H9 (cell line): ENCODE results near the gene SNX30. TPM values are rescaled to one million over a fixed set of nuclear protein-coding genes. Genes with fewer than 3 reads are reported as not detected.

Experiments used
- DNase-seq: peaks from one replicate; pipeline ENCODE4 v3.0.0-alpha.2; 2017
- H2AFZ ChIP-seq: one replicate; pipeline ENCODE4 v1.6.1; 2013; ENCODE audit warnings: mild to moderate bottlenecking, low read length, control low read depth, moderate library complexity
- H2AK5ac ChIP-seq: 2 replicates; pipeline ENCODE4 v1.6.1; 2013; ENCODE audit warnings: low read length, control low read depth, mixed read lengths; ENCODE audit not compliant: insufficient read length
- H2BK120ac ChIP-seq: one replicate; pipeline ENCODE4 v1.6.1; 2013; ENCODE audit warnings: low read depth, mild to moderate bottlenecking, low read length, control low read depth, inconsistent platforms; ENCODE audit not compliant: poor library complexity, severe bottlenecking
- H2BK12ac ChIP-seq: 2 replicates; pipeline ENCODE4 v1.6.1; 2013; ENCODE audit warnings: low read length, control low read depth, mixed read lengths, low read depth; ENCODE audit not compliant: insufficient read length
- H2BK15ac ChIP-seq: 2 replicates; pipeline ENCODE4 v1.6.1; 2013; ENCODE audit warnings: low read depth, low read length, control low read depth
- H2BK20ac ChIP-seq: one replicate; pipeline ENCODE4 v1.6.1; 2013; ENCODE audit warnings: low read depth, mild to moderate bottlenecking, low read length, control low read depth, inconsistent platforms; ENCODE audit not compliant: poor library complexity, severe bottlenecking
- H2BK5ac ChIP-seq: 2 replicates; pipeline ENCODE4 v1.6.1; 2013; ENCODE audit warnings: low read length, control low read depth, mixed read lengths; ENCODE audit not compliant: insufficient read length
- H3K14ac ChIP-seq: 2 replicates; pipeline ENCODE4 v1.6.1; 2013; ENCODE audit warnings: low read length, control low read depth; ENCODE audit not compliant: insufficient read depth
- H3K18ac ChIP-seq: 2 replicates; pipeline ENCODE4 v1.6.1; 2013; ENCODE audit warnings: low read depth, mild to moderate bottlenecking, mixed read lengths, low read length, control low read depth; ENCODE audit not compliant: insufficient read length
- H3K23ac ChIP-seq: 2 replicates; pipeline ENCODE4 v1.6.1; 2013; ENCODE audit warnings: low read length, control low read depth, mixed read lengths, low read depth; ENCODE audit not compliant: insufficient read length
- H3K23me2 ChIP-seq: 2 replicates; pipeline ENCODE4 v1.6.1; 2013; ENCODE audit warnings: low read depth, mild to moderate bottlenecking, mixed read lengths, low read length, control low read depth; ENCODE audit not compliant: insufficient read length, poor library complexity, severe bottlenecking
- H3K27ac ChIP-seq: 2 replicates; pipeline ENCODE4 v1.5.1; 2013; ENCODE audit warnings: low read length, control low read depth, mixed read lengths, low read depth; ENCODE audit not compliant: insufficient read length
- H3K27me3 ChIP-seq: 2 replicates; pipeline ENCODE4 v1.6.1; 2013; ENCODE audit warnings: low read length, control low read depth, inconsistent platforms; ENCODE audit not compliant: insufficient read depth
- H3K4ac ChIP-seq: 2 replicates; pipeline ENCODE4 v1.6.1; 2013; ENCODE audit warnings: low read depth, mild to moderate bottlenecking, control low read depth, inconsistent platforms, low read length, moderate library complexity
- H3K4me1 ChIP-seq: 2 replicates; pipeline ENCODE4 v1.6.1; 2013; ENCODE audit warnings: low read length, control low read depth, inconsistent platforms; ENCODE audit not compliant: insufficient read depth
- H3K4me2 ChIP-seq: 2 replicates; pipeline ENCODE4 v1.6.1; 2013; ENCODE audit warnings: low read length, control low read depth, mixed read lengths; ENCODE audit not compliant: insufficient read length, insufficient read depth
- H3K56ac ChIP-seq: 2 replicates; pipeline ENCODE4 v1.6.1; 2013; ENCODE audit warnings: low read depth, mild to moderate bottlenecking, mixed read lengths, low read length, control low read depth; ENCODE audit not compliant: insufficient read length
- H3K79me1 ChIP-seq: 2 replicates; pipeline ENCODE4 v1.6.1; 2013; ENCODE audit warnings: low read depth, mild to moderate bottlenecking, moderate library complexity, low read length, control low read depth, inconsistent platforms; ENCODE audit not compliant: insufficient read depth, poor library complexity, severe bottlenecking
- H3K79me2 ChIP-seq: 2 replicates; pipeline ENCODE4 v1.6.1; 2013; ENCODE audit warnings: low read length, control low read depth, inconsistent platforms; ENCODE audit not compliant: insufficient read depth
- H3K9ac ChIP-seq: 2 replicates; pipeline ENCODE4 v1.6.1; 2013; ENCODE audit warnings: low read length, control low read depth, mixed read lengths; ENCODE audit not compliant: insufficient read length; ENCODE audit errors: extremely low read depth
- H3K9me3 ChIP-seq: one replicate; pipeline ENCODE4 v1.6.1; 2013; ENCODE audit warnings: low read depth, low read length, inconsistent platforms; ENCODE audit not compliant: control insufficient read depth
- H3T11ph ChIP-seq: one replicate; pipeline ENCODE4 v1.6.1; 2013; ENCODE audit warnings: mild to moderate bottlenecking, low read length, control low read depth, inconsistent platforms
- H4K20me1 ChIP-seq: one replicate; pipeline ENCODE4 v1.6.1; 2013; ENCODE audit not compliant: control insufficient read depth, insufficient read length, insufficient read depth
- H4K5ac ChIP-seq: 2 replicates; pipeline ENCODE4 v1.6.1; 2013; ENCODE audit warnings: low read depth, mild to moderate bottlenecking, mixed read lengths, low read length, control low read depth; ENCODE audit not compliant: insufficient read length
- H4K8ac ChIP-seq: replicated peaks from 2 replicates; pipeline ENCODE4 v1.6.1; 2013; ENCODE audit warnings: low read length, control low read depth, mixed read lengths, low read depth; ENCODE audit not compliant: insufficient read length
- H4K91ac ChIP-seq: 2 replicates; pipeline ENCODE4 v1.6.1; 2013; ENCODE audit warnings: low read depth, mild to moderate bottlenecking, moderate library complexity, mixed read lengths, low read length, control low read depth; ENCODE audit not compliant: insufficient read length
- H3K27ac Mint-ChIP-seq, 3 experiments: 2 replicates in 2 of 3; 3 replicates in 1 of 3; pipeline ENCODE4 v1.8.0; 2020 to 2021; ENCODE audit warnings: mixed read lengths in 3 of 3, mild to moderate bottlenecking in 1 of 3, moderate library complexity in 1 of 3
- H3K27me3 Mint-ChIP-seq: 2 replicates; pipeline ENCODE4 v1.8.0; 2021; ENCODE audit warnings: low read depth, mild to moderate bottlenecking, moderate library complexity, mixed read lengths
- H3K36me3 Mint-ChIP-seq, 3 experiments: 2 replicates in 2 of 3; 3 replicates in 1 of 3; pipeline ENCODE4 v1.8.0; 2020 to 2021; ENCODE audit warnings: low read depth in 3 of 3, mixed read lengths in 3 of 3; ENCODE audit not compliant: insufficient read depth in 1 of 3
- H3K4me1 Mint-ChIP-seq, 2 experiments: 2 replicates each; pipeline ENCODE4 v1.8.0; 2020; ENCODE audit warnings: mixed read lengths in 2 of 2
- H3K4me3 Mint-ChIP-seq, 2 experiments: 2 replicates in 1 of 2; 3 replicates in 1 of 2; pipeline ENCODE4 v1.8.0; 2020 to 2021; ENCODE audit warnings: mild to moderate bottlenecking in 2 of 2, mixed read lengths in 2 of 2, moderate library complexity in 1 of 2
- H3K9me3 Mint-ChIP-seq, 2 experiments: 2 replicates in 1 of 2; 3 replicates in 1 of 2; pipeline ENCODE4 v1.8.0; 2020; ENCODE audit warnings: mild to moderate bottlenecking in 2 of 2, mixed read lengths in 2 of 2, moderate library complexity in 1 of 2
- CTCF ChIP-seq: fragments of 200-600 bp; sonication (generic); conservative IDR thresholded peaks from 3 replicates; pipeline ENCODE4 v1.8.0; 2021; ENCODE audit warnings: antibody characterized with exemption, mild to moderate bottlenecking
- WGBS: extraction: QIAGEN DNeasy Blood & Tissue Kit; methylation state at CpG from one replicate; pipeline ENCODE4 v1.1.7; 2013; ENCODE audit warnings: missing lambda C conversion rate, low lambda C conversion rate, mixed read lengths; ENCODE audit not compliant: insufficient read length; ENCODE audit errors: extremely low coverage; 5-methylcytosine and 5-hydroxymethylcytosine counted together
- total RNA-seq: library from RNA; stranded (reverse); gene quantifications from 2 replicates; pipeline ENCODE4 v1.2.1, GENCODE V29; 2021

Gene SNX30
- total RNA-seq, 1 experiment from 2014 or later: 10.3 TPM

GRCh38 chr9:112810696-112811490 lies 60.3 kb downstream of the SNX30 start:
- H3K36me3 Mint-ChIP-seq: peaks cover 0 to 12% (median 9%) of the 10 kb centered on the region in 3 experiments; a peak in 4 of 7 replicates
- no peak overlapping the region for H3K14ac ChIP-seq
- no peaks in the 10 kb centered on the region for H3K9me3 Mint-ChIP-seq
- H2BK15ac ChIP-seq: no peak overlapping the region
- H3K27me3 ChIP-seq: no peaks in the 10 kb centered on the region
- no peak overlapping the region for H3K27ac ChIP-seq
- peak; percentile 42 for DNase-seq
- H4K91ac ChIP-seq: no peak overlapping the region
- no peaks in the 10 kb centered on the region for H3K9me3 ChIP-seq
- no peak overlapping the region for H2BK5ac ChIP-seq
- peaks cover 3% of the 10 kb centered on the region for H4K20me1 ChIP-seq
- no peak overlapping the region for H3K18ac ChIP-seq
- H3K23ac ChIP-seq: no peak overlapping the region
- peaks cover 5% of the 10 kb centered on the region; the same call in 1 of the 2 replicates for H3K79me2 ChIP-seq
- H4K5ac ChIP-seq: no peak overlapping the region
- H3K4ac ChIP-seq: no peak overlapping the region
- no peak overlapping the region for H4K8ac ChIP-seq
- WGBS: no CpG with 5 or more reads among the region's 17 CpGs
- H3K4me2 ChIP-seq: no peak overlapping the region
- H2BK20ac ChIP-seq: no peak overlapping the region
- H2BK120ac ChIP-seq: no peak overlapping the region
- no peak overlapping the region for H3K56ac ChIP-seq
- H3K4me1 ChIP-seq: peaks cover 7% of the 10 kb centered on the region; the same call in 1 of the 2 replicates
- H2AFZ ChIP-seq: no peak overlapping the region
- H3K27ac Mint-ChIP-seq: no peak overlapping the region
- no peak overlapping the region for H3T11ph ChIP-seq
- no peaks in the 10 kb centered on the region for H3K23me2 ChIP-seq
- H3K4me1 Mint-ChIP-seq: peaks cover 2 to 3% of the 10 kb centered on the region in 2 experiments
- TF ChIP-seq CTCF: no peak
- no peak overlapping the region for H2BK12ac ChIP-seq
- no peak overlapping the region for H3K9ac ChIP-seq
- no peaks in the 10 kb centered on the region for H3K79me1 ChIP-seq
- H3K27me3 Mint-ChIP-seq: no peaks in the 10 kb centered on the region
- H3K4me3 Mint-ChIP-seq: no peak overlapping the region
- H2AK5ac ChIP-seq: no peak overlapping the region
